ENCODE measurements around the gene ROCK2.

DNA sequence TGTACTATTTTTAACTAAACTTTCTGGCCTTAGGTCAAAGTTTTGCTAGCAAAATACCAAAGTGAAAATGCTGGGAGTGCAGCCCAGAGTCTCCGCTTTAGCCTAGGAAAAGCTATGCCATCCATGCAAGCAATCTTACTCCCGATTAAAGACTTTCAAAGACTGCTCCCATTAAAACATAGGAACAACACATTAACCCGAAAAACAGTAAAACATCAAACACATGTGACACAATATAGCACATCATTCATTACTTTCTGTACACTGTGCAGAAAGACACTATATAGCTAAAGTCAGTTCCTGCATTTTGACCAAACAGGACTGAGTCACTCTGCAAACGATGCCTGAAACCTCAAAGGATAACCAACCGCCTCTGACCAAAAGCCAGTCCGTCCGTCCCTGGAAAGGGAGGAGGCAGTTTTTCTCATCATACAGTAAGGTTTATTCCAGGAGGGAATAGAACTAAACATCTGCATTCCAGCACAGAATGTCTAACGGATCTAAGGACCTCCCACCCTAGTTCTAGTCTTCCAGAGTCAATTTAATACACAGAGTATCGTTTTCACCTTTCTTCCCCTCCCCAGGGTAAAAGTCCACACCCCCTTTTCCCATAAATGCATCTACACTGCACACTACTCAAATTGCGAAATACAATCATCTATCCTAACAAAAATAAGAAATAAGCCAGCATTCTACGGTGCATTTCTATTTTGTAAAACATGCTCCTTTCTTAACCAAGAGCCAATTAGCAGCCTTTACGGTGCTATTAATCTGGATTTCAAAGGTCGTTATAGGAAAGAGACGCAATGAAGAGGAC lies 1.7 kb downstream of the ROCK2 start:
- TF ChIP-seq, protein P1, sequence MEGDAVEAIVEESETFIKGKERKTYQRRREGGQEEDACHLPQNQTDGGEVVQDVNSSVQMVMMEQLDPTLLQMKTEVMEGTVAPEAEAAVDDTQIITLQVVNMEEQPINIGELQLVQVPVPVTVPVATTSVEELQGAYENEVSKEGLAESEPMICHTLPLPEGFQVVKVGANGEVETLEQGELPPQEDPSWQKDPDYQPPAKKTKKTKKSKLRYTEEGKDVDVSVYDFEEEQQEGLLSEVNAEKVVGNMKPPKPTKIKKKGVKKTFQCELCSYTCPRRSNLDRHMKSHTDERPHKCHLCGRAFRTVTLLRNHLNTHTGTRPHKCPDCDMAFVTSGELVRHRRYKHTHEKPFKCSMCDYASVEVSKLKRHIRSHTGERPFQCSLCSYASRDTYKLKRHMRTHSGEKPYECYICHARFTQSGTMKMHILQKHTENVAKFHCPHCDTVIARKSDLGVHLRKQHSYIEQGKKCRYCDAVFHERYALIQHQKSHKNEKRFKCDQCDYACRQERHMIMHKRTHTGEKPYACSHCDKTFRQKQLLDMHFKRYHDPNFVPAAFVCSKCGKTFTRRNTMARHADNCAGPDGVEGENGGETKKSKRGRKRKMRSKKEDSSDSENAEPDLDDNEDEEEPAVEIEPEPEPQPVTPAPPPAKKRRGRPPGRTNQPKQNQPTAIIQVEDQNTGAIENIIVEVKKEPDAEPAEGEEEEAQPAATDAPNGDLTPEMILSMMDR (IDR thresholded peaks at IDR 0.05; ENCODE audit: low read depth, low read length, missing input control) = no peak
- TF ChIP-seq FOXA1 (IDR thresholded peaks at IDR 0.05) (no peak), RAD21 (IDR thresholded peaks at IDR 0.05) (peak; percentile 31 to 33)
